HG03095 (cell line): ENCODE data around the gene GABPB1.
"Not testable (repeated sequence)": the region's sequence is repeated elsewhere in the genome, so short reads cannot be mapped to it uniquely, and the experiment has no call there.

Source experiments
- ATAC-seq: cut with Tn5 transposase; IDR thresholded peaks from one replicate; pipeline ENCODE4 v1.9.1; 2021; ENCODE audit warnings: moderate library complexity; ENCODE audit not compliant: unreplicated experiment

GABPB1 gene

DNA sequence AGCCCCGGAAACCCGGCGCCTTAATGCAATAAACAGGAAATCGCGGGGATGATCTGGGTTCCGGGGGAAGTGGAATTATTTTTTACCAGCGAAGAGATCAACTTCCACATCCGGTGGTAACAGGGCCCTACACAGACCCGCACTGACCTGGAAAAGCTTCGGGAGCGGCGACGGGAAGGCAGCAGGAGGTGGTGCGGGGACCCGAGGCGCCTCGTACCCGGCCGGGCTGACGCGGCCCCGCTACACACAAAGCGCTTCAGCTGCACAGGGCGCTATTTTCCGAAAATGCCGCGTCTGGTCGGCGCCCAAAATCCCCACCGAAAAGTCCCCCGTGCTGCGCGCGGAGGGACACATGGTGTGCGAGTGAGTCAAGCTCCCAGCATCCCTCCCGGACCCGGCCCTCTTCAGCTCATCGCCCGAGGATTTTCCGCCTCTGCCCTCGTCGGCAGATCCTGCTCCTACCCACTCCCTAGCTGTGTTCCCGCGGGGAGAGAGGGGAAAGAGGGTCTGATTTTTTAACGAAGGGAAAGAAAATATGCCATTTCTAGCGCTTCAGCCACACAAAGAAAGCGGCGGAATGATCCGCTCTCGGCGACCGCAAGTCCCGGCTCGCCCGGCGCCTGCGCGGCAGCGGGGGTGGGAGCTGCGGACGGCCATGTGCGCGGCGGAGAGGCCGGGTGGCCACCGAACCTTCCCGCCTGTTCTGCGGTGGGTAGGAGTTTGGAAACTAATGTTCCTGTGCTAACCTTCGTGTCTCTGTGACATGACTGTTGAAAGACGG is at the start of gene GABPB1:
Gene GABPB1 (minus strand): TSS at position 361 of the 781 bp plus-strand sequence. CDS start 45,400 bp downstream, outside the sequence.
- peak; percentile 34 for ATAC-seq

DNA sequence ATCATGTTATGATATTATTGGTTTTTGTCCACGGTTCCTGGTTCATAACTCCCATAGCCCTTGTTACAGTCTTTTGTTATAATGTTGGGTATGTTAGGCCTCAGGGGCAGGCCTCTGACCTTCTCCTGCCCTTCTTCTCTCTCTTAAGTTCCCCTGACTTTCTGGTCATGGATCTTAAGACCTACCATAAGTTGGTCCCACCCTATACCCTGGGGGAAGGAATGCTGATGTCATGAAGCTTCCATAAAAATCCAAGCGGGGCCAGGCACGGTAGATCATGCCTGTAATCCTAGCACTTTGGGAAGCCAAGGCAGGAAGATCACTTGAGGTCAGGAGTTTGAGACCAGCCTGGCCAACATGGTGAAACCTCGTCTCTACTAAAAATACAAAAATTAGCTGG is 36.6 kb upstream of the GABPB1 start:
- not testable (repeated sequence) for ATAC-seq

DNA sequence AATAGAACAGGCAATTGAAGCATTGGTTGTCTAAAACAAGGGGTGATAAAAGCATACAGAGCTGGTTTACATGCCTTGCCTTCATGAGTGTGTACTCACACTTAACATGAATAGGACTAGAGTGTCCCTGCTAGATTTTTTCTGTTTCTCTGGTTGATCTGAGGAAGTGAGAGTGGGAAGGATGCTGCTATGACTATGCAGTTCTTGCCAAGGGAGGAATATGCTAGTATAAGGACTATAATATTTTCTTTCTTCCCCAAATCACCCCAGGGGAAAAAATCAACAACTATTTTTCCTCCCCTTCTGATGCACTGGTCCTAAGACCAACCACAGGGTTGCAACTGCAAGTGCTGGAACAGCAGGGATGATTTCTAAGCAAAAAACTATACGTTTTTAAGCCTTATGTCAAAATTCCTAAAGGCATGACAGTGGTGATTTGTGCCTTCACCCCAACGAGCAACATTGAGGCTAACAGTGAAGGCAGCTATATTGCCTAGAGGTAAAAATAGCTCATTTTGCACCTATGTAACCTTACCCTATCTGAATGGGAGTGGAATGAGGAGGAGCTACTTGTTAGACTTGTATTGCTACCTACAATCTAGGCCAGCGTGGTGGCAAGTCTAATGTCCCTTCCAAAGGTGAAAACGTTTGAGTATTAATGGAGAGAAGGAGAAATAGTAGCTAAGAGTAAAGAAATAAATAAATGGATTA is 35.7 kb upstream of the GABPB1 start:
- ATAC-seq, result peak; percentile 82

DNA sequence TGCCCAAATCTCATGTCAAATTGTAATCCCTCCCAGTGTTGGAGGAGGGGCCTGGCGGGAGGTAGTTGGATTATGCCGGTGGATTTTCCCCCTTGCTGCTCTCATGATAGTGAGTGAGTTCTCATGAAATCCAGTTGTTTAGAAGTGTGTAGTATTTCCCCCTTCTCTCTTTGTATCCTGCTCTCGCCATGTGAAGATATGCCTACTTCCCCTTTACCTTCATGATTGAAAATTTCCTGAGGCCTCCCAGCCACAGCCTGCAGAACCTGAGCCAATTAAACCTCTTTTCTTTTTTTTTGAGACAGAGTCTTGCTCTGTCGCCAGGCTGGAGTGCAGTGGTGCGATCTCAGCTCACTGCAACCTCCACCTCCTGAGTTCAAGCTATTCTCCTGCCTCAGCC is 27.4 kb upstream of the GABPB1 start:
- ATAC-seq, result not testable (repeated sequence)

DNA sequence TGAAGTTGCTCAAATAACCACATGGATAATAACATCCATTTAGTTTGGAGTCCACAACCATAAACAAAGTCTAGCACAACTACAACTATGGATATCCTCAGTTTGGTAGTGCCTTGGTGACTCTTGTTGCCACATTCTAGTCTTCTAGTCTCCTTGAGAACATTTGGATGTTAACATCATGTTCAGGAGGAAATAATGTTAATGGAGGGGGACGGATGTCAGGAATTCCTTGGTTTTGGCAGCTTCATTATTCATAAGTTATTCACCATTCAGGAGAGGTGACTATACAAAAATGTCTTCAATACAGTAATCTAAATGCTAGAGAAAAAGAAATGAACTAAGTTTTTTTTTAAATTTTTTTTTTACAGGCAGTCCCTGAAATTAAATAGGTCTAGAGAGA is 26.4 kb upstream of the GABPB1 start:
- no peak for ATAC-seq

DNA sequence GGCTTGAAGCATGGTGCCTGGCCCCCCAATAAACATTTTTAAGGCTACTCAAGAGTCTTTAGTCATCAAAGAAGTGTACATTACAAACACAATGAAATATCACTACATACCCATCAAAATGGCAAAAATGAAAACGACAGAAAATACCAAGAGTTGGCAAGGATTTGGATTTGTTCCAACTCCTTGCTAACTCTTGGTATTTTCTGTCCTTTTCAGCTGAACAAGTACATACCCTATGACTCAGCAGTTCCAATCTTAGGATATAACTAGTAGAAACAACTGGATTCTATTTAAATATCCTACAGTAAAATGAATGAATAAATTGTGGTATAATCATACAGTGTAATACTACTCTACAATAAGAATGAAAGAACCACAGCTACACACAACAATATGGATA is 25.1 kb upstream of the GABPB1 start:
- no peak for ATAC-seq

DNA sequence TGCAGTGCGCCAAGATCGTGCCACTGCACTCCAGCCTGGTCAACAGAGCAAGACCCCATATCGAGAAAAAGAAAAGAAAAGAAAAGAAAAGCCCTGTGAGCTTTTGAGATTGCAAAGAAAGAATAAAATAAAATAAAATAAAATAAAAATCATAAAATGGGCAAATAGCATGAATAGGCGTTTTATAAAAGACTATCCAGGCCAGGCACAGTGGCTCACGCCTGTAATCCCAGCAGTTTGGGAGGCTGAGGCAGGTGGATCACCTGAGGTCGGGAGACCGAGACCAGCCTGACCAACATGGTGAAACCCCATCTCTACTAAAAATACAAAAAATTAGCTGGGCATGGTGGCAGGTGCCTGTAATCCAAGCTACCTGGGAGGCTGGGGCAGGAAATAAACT is 24.4 kb upstream of the GABPB1 start:
- ATAC-seq, result not testable (repeated sequence)

DNA sequence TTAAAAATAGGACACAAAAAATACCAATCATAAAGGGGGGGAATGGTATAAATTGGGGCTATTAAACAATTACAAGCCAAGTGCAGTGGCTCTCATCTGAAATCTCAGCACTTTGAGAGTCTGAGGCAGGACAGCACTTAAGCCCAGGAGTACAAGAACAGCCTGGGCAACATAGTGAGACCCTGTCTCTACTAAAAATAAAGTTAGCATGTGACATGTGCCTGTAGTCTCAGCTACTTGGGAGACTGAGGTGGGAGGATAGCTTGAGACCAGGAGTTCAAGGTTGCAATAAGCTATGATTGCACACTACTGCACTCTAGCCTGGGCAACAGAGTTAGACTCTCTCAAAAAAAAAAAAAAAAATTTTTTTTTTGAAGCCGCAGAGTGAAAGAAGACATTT is 23.8 kb upstream of the GABPB1 start:
- no peak for ATAC-seq

DNA sequence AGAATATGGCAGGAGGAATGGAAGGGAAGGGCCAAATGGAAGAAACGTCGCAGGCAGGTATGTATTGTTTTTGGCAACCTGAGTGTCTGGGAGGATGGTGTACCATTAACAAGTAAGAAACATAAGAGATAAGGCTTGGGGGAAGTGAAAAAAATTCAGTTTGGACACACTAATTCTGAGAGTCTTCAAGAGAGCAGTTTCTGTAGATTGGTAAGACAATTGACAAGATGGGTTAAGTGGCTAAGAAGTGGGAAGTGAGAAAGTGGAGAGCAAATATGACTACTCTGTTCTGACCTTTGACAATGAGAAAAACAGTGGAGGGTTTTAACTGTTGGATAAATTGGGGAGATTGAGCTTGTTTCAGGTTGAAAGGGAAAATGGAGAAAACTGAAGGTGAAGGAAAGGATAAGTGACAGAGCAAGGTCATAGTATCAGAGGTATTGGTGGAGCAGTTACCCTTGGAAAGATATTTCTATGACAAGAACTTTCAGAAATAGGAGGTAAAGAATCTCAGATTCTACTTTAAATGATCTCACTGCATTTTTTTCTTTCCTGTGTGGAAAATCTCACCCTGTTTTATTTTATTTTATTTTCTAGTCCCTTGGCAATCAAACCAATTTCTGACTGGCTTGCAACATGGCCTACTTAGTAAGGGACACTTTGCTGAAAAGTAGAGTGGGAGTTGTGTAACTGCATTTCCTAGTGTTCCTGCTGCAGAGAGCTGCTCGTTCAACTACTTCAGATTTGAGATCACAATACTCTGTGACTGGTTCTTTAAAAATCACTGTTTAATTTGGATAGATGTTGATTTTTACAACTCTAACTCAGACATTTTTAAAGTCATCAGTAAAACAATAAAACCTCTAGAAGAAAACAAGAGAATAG is 23.1 kb upstream of the GABPB1 start:
- peak; percentile 99 for ATAC-seq

DNA sequence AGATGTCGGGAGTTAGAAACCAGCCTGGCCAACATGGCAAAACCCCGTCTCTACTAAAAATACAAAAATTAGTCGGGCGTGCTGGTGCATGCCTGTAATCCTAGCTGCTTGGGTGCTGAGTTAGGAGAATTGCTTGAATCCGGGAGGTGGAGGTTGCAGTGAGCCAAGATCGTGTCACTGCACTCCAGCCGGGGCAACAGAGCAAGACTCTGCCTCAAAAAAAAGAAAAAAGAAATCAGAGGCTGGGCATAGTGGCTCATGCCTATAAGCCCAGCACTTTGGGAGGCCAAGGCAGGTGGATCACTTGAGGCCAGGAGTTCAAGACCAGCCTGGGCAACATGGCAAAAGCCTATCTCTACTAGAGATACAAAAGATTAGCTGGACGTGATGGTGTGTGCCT is 14.6 kb upstream of the GABPB1 start:
- not testable (repeated sequence) for ATAC-seq

DNA sequence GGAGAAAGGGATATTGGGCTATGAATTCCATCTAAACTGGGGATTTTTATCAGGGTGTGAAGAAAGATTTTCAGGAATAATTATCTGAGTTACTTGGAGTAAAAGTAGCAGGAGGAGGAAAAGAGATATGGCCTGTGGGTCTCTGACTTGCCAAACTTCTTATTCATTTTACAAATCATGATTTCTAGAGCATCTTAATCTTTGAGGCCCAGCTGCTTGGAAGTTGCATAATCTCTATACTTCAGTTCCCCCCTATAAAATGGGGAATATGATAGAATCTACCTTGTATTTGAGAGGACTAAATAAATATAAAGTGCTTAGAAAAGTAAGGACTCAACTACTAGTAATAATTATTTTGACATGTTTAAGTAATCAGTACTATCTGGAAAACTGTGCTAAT is 11.0 kb upstream of the GABPB1 start:
- no peak for ATAC-seq

DNA sequence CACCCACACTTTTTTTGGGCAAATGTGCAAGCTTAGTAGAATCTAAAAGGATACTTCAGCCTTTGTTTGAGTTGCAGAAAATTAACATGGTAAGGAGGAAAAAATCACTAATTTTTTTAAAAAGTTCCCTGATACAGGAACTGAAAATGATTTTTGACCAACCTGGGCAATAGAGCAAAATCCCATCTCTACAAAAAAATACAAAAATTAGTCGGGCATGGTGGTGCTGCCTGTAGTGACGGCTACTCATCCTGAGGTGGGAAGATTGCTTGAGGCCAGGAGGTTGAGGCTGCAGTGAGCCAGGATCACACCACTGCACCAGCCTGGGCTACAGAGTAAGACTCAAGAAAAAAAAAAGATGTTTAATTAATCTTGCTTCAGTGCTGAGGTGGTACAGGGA is 10.6 kb upstream of the GABPB1 start:
- ATAC-seq, result no peak

DNA sequence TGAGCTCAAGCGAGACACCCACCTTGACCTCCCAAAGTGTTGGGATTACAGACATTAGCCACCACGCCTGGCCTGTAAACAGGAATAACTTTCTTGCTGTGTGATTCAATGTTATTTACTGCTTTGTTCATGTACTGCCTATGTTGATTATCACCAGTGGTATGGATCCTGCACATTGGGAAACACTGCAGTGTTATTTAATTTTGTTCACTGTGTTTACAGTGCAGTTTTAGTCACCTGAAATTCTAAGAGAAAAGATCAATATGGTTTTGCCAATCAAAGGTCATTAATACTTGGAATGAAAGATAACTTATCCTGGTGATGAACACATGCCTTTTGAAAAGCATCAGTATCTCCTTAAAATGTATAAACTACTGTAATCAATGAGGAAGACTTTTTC is 8.6 kb upstream of the GABPB1 start:
- ATAC-seq, result no peak

DNA sequence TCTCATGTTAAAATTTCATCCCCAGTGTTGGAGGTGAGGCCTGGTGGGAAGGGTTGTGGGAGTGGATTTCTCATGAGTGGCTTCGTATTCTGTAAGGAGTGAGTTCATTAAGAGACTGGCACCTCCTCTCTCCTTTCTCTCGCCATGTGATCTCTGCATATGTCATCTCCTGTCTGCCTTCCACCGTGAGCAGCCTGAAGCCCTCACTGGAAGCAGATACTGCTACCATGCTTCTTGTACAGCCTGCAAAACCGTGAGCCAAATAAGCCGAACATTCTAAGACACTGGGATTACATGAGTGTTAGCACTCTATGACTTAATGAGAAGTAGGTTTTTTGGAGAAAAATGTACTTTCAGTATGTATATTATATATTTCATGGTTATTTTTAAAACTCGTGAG is 6.8 kb upstream of the GABPB1 start:
- no peak for ATAC-seq

DNA sequence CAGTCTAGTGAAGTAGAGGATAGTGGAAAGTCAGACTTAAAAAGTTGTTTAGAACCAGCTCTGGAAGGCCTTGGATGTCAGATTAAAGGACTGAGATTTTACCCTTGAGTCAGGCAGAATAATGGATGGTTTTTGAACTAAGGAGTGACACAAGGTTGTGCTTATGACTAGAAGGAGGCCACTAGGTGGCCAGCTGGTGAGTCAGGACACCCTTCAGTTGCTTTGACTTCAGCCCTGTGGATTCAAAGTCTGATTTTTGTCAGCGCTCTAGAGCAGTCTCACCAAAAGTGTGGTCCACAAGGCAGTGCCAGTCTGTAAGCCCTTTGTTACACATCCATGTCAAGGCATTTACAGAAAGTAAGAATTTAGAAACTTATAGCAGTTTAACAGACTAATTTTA is 3.8 kb upstream of the GABPB1 start:
- no peak for ATAC-seq

DNA sequence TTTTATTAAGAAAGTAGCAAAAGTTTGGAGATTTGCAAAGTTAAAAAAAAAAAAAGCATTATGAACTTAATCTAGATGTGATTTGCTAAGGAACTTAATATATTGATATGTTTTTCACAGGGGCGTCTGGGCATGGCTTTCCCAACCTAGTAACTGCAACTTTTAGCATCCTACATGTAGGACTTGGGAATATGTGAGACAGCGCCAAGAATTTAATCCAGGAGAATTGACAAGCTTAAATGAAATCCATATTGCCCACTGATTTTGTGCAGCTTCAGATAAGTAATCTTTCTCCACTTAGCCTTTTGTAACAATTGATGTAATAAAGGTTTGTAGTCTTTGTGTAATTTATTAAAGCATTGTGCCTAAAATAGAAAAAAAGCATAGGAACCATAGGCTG is 982 bp upstream of the GABPB1 start:
- ATAC-seq, result no peak

DNA sequence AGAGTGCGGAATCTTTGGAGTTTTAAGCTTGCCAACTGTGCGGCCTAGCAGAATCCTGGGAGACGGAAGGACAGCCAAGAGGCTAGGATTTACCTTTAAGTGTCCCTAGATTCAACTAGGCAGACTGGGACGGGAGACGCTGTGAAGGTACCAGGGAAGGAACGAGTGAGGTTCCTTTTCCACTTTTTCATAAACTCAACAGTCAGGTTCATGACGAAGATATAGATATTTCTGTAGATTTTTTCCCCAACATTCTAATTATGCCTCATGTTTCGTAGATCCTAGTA is 564 bp upstream of the GABPB1 start:
- no peak for ATAC-seq

DNA sequence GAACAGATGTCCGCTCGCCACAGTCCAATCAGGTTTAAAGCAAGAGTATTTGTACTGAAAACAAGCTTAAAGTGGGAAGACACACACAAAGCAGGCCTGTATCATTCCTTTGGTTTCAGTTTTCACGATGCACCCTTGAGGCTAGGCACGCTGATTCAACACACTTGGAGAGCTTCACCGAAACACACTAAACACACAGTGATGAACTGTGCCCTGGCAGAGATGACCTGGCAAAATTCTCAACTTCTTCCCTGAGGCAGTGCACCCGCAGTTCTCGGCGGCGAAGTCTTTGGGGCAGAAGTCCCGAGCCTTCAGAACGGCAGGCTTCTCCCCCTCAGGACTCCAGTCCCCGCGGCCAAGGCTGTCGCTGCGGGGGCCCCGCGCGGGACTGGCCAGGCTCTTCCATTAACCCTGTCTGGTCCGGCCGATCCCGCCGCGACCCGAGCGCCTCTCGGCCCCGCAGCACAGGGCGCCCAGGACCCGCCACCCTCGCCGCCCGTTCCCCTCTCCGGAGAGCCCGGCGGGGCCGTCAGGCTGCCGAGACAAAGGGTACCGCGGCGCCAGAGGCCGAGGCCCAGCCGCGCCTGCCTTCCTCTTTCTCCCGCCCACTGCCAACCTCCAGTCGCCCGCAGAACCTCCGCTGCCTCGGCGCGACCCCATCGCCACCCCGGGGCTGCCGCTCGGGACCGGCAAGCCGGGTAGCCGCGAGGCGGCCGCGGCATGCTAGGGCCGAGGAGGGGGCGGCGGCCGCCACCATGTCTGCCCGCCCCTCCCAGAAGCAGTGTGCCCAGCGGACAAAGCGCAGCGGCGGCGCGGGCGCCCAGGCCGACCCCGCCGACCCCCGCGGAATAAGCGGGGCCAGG is 792 bp downstream of the GABPB1 start:
- peak; percentile 25 for ATAC-seq

DNA sequence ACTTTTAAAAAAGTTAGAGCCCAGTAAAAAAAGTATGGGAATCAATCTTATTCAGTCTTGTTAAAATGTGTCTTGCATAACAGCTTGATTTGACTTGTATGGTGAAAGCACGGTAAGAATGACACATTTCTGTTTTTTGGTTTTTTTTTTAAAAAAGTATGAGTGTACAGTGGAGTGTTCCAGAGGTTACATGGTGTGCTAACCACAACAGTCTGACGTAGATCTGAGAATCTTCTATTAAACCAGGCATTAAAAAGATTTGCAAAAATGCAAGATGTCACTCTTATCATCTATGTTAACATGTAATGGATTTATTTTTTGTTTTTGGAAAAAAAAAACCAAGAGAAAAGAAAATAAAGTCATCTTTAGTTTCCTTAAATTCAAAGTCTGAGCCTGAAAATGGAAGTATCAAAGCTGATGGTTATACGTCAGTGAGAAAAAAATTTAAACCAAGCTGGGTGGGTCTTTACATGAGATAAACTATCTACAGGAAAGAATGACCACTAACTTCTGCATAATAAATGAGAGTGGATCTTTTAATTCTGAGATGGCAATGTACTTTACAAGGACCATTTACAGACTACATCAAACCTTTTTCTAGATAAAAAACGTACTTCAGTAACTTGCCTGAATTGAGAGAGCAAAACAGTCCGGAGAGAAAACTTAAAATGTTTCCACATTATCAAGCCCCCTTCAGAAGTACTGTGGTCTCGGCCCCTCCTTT is 1.6 kb downstream of the GABPB1 start:
- ATAC-seq, result no peak

DNA sequence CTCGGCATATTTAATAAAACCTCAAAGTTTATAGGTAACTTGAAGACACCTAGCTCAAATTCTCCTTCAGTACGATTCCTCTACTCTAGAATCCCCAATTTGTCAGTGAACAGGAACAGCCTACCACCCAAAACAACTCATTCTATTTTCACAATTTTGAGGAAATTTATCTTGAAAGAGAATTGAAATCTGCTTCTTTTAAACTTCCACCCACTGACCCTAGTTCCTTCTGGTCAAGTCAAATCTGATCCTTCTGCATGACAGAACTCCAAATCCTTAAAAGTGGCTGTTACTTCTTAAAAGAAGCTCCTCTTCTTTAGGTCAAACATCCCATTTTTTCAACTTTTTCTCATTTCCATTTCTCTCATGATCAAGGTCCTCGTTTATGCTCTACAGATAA is 4.4 kb downstream of the GABPB1 start:
- no peak for ATAC-seq
